Tibial nerve (tissue), 4 donors: Measurements from ENCODE around the gene ARHGAP15.

Experiments used
- EP300 ChIP-seq, 2 donors: sonication (generic); formaldehyde crosslinking; IDR thresholded peaks; one replicate each; pipeline ENCODE4 v1.6.1; 2017; ENCODE audit warnings: antibody characterized with exemption in 2 of 2, mild to moderate bottlenecking in 1 of 2
- POLR2A ChIP-seq, 2 donors: fragments of 450-650 bp; IDR thresholded peaks; one replicate each; pipeline ENCODE4 v1.6.1; 2017; ENCODE audit warnings: antibody characterized with exemption in 2 of 2, mild to moderate bottlenecking in 2 of 2, moderate library complexity in 2 of 2
- TF ChIP-seq, protein P1 (sequence below), 5 experiments: fragments of 200-600 bp in 3 of 5; fragments of 450-650 bp in 2 of 5; sonication (generic) in 3 of 5; IDR thresholded peaks; one replicate each; pipeline ENCODE4 v1.5.1; 2016 to 2019; ENCODE audit warnings: antibody characterized with exemption in 5 of 5, mild to moderate bottlenecking in 3 of 5, moderate library complexity in 2 of 5

DNA sequence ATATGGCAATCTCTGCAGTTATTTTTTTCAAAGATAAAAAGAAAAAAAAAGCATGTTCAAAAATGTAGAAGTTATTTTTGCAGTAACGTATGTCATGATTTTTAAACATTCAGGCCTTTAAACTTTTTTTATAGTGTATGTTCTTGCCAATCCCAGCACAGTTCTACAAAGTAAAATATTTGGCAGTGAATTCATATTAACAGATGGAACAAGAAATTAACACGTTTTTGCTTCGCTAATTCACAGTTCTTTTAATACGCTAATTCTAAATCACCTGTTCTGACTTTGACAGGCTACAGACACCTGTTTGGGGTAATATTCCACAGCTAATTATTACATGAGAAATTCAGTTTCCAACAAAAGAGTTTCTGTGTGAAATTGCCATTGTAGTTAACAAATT, 183.2 kb downstream of the ARHGAP15 start:
- TF ChIP-seq, protein P1, sequence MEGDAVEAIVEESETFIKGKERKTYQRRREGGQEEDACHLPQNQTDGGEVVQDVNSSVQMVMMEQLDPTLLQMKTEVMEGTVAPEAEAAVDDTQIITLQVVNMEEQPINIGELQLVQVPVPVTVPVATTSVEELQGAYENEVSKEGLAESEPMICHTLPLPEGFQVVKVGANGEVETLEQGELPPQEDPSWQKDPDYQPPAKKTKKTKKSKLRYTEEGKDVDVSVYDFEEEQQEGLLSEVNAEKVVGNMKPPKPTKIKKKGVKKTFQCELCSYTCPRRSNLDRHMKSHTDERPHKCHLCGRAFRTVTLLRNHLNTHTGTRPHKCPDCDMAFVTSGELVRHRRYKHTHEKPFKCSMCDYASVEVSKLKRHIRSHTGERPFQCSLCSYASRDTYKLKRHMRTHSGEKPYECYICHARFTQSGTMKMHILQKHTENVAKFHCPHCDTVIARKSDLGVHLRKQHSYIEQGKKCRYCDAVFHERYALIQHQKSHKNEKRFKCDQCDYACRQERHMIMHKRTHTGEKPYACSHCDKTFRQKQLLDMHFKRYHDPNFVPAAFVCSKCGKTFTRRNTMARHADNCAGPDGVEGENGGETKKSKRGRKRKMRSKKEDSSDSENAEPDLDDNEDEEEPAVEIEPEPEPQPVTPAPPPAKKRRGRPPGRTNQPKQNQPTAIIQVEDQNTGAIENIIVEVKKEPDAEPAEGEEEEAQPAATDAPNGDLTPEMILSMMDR (IDR thresholded peaks at IDR 0.05) = no peak
- no peak for TF ChIP-seq EP300 (IDR thresholded peaks at IDR 0.05)
- no peak for TF ChIP-seq POLR2A (IDR thresholded peaks at IDR 0.05)
